Endometrial microvascular endothelial cells (primary cell): ENCODE results near the gene APOBEC3A. TPM values are rescaled to one million over a fixed set of nuclear protein-coding genes. Genes with fewer than 3 reads are reported as not detected.
"Not testable (repeated sequence)": the region's sequence is repeated elsewhere in the genome, so short reads cannot be mapped to it uniquely, and the experiment has no call there.

Experiments
- in situ Hi-C: cut with HindIII; loops from 2 replicates; pipeline ENCODE4 v1.10.0; 2017; ENCODE audit warnings: low sequenced_read_pairs, low pct_unique_long_range_greater_than_20kb; ENCODE audit errors: inconsistent ontology term
- total RNA-seq: library from RNA; depleted of rRNA; stranded (reverse); fragments of >200 nt; gene quantifications from one replicate; pipeline ENCODE4 v1.2.3, GENCODE V29; 2015; ENCODE audit errors: inconsistent ontology term

Gene APOBEC3A
- total RNA-seq, 1 donor from 2014 or later = not detected

DNA sequence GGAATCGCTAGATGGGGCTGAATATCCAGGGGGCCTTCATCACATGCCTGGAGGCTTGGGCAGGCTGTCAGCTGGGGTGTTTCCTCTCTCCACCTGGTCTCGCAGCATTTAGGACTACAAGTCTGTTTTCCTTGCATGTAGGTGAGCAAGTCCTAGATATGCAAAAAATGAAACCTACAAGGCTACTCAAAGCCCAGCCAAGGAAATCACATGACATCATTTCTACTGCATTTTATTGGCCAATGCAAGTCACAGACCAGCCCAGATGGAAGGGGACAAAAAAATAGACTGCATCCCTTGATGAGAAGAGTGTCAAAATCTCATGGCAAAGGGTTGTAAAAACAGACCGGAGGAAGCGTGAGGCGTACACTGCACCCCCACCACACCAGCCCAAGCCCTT is 15.1 kb downstream of the APOBEC3A start:
- in situ Hi-C loops = no loop called here

DNA sequence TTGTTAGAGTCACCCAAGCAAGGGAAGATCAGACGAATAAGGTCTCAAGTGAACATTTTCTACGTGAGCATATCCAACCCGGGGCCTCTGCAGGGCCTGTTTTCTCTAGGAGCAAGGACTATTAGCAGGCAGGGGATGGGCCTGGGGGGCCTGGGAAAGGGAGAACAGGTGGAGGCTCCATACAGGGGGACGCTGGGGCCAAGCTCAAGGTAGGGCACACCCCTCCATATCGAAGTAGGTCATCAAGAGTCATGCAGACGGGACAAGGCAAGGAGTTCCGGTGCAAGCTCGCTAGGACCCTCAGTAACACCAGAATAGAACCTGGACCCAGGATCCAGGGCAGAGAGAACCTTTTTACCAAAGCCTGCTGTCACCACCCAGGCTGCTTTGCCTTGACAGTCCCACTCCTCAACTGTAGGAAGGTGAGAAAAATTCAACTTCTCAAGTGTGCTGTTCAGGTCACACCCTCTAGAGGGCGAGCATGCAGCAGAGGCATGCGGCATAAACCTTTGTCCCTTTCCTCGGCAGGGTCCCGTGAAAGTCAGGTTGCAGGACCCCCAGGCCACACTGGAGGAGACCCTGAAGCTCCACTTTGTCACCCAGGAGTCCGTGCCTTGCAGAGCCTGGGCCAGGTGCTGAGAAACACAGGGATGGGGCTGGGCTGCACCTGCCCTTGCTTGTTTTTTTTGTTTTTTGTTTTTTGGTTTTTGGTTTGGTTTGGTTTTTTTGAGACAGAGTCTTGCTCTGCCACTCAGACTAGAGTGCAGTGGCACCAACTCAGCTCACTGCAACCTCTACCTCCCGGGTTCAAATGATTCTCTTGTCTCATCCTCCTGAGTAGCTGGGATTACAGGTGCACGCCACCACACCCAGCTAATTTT is 16.1 kb downstream of the APOBEC3A start:
- in situ Hi-C loops = no loop called here

DNA sequence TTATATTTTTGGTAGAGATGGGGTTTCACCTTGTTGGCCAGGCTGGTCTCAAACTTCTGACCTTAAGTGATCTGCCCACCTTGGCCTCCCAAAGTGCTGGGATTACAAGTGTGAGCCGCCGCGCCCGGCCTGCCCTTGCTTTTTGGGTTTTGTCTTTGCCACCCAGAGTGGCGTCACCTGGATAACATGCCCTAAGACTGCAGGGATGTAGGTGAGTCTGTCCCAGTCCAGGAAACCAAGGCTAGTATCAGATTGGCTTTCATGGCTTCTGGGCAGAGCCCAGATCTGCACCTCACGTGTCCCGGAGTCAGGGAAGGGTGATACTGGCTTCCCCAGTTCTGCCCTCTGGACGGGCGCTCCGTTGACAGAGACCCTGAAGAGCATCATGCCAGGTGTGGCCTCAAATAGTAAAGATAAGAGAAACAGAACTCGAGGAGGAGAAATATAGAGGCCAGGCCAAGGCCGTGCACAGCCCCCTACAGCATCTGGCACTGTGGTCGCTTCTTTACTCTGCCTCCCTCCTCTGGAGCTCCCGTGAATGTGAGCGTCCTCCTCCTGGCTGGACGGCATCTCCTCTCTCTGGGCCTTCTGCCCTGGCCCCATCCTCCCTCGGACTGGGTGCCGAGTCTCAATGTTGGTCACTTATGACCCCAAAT is 16.9 kb downstream of the APOBEC3A start:
- in situ Hi-C loops = no loop called here

GRCh38 chr22:38974826-38975175 is 17.4 kb downstream of the APOBEC3A start:
- in situ Hi-C loops = no loop called here

DNA sequence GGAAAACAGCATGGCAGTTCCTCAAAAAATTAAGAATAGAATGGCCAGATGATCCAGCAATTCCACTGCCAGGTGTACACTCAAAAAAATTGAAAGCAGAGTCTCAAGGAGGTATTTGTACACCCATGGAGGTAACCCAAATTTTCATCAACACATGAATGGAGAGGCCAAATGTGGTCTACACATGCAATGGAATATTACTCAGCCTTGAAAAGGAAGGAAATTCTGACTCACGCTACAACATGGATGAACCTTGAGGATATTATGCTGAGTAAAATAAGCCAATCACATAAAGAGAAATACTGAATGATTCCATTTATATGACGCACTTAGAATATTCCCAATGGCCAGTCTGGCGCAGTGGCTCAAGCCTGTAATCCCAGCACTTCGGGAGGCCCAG is 19.9 kb downstream of the APOBEC3A start:
- in situ Hi-C loops = not testable (repeated sequence)

DNA sequence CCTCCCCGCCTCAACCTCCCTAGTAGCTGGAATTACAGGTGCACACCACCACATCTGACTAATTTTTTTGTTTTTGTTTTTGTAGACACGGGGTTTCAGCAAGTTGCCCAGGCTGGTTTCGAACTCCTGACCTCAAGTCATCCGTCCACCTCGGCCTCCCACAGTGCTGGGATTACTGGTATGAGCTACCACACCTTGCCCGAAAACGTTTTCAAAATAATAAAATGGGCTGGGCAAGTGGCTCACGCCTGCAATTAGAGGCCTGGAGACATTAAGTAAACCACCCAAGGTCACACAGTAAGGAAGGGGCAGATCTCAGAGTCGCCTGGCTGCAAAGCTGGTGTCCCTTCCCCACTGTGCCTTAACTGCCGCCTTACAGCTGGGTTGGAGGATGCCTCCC is 23.2 kb downstream of the APOBEC3A start:
- in situ Hi-C loops = not testable (repeated sequence)

DNA sequence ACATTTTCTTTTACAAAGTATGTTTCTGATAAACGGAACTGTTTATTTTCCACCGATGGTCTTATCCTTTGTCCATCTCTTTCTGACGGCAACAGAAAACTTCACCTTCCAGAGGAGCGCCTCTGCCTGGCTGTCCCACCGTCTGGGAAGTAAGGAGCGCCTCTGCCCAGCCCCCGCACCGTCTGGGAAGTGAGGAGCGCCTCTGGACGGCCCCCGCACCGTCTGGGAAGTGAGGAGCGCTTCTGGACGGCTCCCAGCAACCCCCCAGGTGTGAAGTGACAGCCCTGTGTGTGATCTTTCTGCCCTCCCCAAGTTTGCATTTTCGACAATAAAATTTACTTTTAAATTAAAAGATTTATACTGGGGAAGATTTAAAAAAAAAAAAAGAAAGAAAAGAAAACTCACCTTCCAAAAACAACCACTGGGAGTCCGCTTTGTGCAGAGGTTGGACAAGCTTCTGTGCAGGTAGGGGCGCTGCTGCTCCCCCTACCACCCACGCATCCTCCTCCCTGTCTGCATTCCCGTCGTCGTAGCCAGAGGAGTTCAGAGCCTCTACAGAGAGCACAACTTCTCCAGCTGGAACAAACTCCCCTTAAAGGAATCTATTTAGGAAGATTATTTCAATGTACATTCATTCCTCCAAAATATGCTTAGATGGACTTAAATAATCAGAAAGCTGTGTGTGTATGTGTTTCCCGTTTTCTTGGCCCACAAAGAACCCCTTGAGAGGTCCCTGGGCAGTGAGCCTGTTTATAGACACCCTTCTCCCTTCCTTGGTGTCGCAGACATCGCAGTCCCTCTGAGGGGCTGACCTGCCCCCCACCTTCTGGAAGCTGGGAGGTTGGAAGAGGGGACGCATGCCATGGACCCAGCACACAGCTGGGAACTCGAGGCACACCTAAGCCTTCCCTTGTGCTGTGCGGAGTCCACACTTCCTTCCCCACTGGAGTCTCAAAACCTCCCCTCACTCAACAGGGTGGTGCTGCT is 23.9 kb downstream of the APOBEC3A start:
- in situ Hi-C loops = no loop called here

DNA sequence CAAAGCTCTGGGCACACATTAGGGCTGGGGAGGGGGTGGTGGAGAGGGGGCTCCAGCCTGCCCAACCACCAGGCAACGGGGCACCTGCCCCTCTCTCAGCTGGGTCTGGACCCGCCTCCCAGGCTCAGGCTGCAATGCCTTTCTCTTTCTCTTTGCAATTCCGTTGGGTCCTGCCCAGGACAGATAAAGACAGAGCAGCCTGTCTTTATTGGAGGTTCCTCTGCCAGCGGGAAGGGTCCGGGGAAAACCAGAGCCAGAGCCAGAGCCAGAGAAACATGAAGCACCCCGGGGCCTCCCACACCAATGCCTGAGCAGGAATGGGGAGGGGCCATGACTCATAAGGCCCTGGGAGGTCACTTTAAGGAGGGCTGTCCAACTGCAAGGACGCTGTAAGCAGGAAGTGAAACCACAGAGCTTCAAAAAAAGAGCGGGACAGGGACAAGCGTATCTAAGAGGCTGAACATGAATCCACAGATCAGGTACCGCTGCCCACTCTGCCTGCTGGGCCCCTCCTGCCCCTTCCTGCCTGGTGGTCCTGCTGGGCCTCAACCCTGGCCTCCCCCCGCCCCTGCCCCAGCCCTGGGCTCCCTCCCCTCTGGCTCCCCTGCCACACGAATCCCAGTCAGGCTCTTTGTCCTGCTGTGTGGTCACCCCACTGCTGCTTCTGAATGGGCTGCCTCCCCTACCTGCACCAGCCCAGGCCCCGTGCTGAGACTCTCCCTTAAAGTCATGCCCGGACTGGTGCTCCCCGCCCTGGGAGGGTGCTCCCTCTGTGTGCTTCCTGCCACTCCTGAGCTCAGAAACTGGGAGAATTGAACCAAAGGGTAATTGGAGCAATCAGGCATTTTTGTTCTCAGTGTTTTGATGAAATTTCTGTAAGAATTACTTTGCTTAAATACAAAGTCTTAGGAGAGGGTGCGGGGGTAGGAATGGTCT is 24.9 kb downstream of the APOBEC3A start, which contains the start of gene APOBEC3B:
Gene APOBEC3B, plus strand, starts transcription at position 356 of the 936 bp plus-strand sequence. Its CDS starts 107 bp downstream, at position 463.
- in situ Hi-C loops = no loop called here

DNA sequence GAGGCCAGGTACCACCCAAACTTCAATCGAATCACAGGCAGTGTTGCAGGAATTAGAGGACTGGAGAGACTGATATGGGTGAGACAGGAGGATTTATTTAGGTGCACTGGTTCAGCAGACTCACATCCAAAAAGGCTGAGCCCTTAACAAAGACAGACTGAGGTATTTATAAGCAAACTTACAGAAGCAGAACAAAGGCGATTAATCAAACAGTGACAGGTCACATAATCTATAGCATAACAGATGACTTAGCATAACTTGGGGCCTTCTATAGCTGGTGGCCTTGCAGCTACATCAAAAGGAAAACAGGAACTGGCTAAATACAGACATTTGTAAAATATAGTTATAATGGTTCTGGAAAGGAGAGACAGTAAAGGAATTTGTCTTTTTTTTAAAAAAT is 26.8 kb downstream of the APOBEC3A start:
- in situ Hi-C loops = no loop called here

DNA sequence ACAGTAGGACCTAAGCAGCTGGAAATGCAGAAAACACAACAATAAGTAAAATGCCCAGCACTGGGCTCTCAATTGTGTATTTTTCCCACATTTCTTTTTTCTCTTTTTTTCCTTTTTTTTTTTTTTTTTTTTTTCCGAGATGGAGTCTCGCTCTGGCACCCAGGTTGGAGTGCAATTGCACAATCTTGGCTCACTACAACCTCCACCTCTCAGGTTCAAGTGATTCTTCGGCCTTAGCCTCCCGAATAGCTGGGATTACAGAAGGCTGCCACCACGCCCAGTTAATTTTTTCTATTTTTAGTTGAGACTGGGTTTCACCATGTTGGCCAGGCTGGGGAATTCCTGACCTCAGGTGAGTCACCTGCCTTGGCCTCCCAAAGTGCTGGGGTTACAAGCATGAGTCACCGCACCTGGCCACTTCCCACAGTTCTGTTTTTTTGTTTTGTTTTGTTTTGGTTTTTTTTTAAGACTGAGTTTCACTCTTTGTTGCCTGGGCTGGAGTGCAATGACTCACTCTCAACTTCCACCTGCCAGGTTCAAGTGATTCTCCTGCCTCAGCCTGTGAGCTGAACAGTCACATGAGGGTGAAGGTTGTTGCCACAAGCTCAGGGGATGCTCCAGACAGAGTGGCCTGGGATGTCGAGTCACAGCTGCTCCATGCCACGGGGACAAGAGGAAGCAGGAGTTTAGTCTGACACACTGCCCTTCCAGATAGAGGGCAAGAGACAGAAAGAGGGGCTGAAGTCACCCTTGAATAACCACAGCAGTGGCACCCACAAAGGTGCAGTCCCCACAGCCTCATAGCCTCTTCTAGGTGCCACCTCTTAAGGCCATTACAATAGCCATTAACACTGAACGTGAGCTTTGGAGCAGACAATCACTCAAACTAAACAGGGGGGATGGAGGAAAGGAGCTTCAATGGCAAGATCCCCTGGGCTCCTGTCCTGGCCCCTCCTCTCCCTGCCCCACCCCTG is 27.7 kb downstream of the APOBEC3A start:
- in situ Hi-C loops = not testable (repeated sequence)

DNA sequence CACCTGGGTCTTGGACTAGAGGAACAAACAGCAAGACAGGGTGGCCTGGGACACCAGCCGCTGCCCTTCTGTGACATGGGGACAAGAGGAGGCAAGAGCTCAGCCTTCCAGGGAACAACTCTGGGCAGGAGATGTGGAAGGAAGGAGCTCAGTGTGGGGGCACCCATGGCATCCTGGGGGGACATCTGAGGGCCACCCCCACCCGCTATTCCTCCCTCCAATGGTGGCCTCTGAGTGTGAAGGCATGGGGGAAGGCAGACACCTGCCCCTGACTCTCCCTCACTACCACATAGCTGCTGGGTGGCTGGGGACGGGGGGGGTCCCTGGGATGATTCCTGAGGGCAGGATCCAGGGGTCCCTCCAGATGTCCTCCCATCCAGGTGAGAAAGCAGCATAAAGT is 29.2 kb downstream of the APOBEC3A start:
- in situ Hi-C loops = no loop called here

GRCh38 chr22:38987171-38987895 is 29.9 kb downstream of the APOBEC3A start:
- in situ Hi-C loops = no loop called here

GRCh38 chr22:38989466-38989865 is 32.1 kb downstream of the APOBEC3A start:
- in situ Hi-C loops = no loop called here

GRCh38 chr22:38992871-38993371 is 35.5 kb downstream of the APOBEC3A start:
- in situ Hi-C loops = not testable (repeated sequence)

DNA sequence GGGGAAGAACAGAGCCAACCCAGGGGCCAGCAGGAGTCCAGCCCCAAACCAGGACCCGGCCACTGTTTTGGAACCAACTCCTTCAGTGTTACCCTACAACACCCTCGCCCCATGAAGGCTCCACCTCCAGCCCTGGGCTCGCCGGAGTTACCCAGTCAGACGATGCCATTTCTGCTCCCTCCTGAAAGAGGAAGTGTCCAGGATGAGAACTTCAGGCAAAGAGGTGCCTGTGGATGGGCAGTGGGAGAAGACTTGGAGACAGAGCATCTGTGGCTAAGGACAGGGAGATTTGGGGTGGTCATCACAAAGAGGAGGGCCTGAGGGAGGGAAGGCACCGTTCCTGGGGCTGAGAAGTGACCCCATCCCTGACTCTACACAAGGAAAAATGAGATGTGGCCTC is 38.7 kb downstream of the APOBEC3A start:
- in situ Hi-C loops = no loop called here

DNA sequence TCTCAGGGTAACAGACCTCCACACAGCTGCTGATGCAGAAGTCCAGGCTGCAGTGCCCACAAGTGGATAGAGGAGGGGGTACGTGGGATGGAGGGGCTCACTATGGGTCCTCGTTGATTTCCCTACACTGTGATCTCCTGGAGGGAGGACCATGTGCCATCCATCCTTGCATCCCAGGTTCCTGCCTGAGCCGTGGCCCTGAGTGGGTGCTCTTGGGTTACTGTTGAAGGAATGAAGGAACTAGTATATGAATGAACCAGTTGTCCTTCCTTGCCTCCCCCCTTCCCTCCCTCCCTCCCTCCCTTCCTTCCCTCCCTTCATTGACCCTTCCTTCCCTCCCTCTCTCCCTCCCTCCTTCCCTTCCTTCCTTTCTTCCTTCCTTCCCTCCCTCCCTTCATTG is 40.1 kb downstream of the APOBEC3A start:
- in situ Hi-C loops = no loop called here
